Endothelial cell of umbilical vein (primary cell): ENCODE measurements around the gene MFNG. TPM values are rescaled to one million over a fixed set of nuclear protein-coding genes. Genes with fewer than 3 reads are reported as not detected.

Source experiments
- BruUV-seq: library from RNA; stranded (reverse); fragments of 400-500 nt; replicated peaks from 2 replicates; lab custom pipeline; 2021; lab: Mats Ljungman, UMichigan
- CTCF ChIA-PET: fragments of 300-600, 350-600 bp; sonication (Branson Sonifier 250); formaldehyde crosslinking; loops from one replicate; lab custom pipeline; 2021; ENCODE audit warnings: antibody characterized with exemption, inconsistent platforms; lab: Charles Lee
- POLR2A ChIA-PET: fragments of 300-600, 350-600 bp; sonication (Branson Sonifier 250); formaldehyde crosslinking; loops from one replicate; lab custom pipeline; 2021; ENCODE audit warnings: antibody characterized with exemption, inconsistent platforms; lab: Charles Lee
- DNase-seq: peaks from one replicate; pipeline ENCODE4 v3.0.0-alpha.2; 2011; ENCODE audit warnings: low read depth, low spot score
- FAIRE-seq: peaks from 2 replicates; lab custom pipeline; 2011; peaks lifted over from hg19 to GRCh38; lab: Jason Lieb, UNC
- H2AFZ ChIP-seq: 2 replicates; pipeline ENCODE4 v1.6.0; 2012; ENCODE audit warnings: low read depth, low read length, control low read depth, inconsistent platforms
- H3K27ac ChIP-seq: 2 replicates; pipeline ENCODE4 v1.5.1; 2011; ENCODE audit warnings: low read depth, mild to moderate bottlenecking, control low read depth, low read length, moderate library complexity; ENCODE audit not compliant: insufficient read depth
- H3K27me3 ChIP-seq, 2 experiments: 2 replicates each; pipeline versions ENCODE4 v1.6.0 to v1.6.1; 2011; ENCODE audit warnings: low read length in 2 of 2, mixed read lengths in 1 of 2; ENCODE audit not compliant: control insufficient read depth in 2 of 2, insufficient read depth in 2 of 2
- H3K36me3 ChIP-seq, 2 experiments: 2 replicates in 1 of 2; 3 replicates in 1 of 2; pipeline ENCODE4 v1.5.1; 2011; ENCODE audit warnings: low read length in 2 of 2, mild to moderate bottlenecking in 1 of 2, moderate library complexity in 1 of 2; ENCODE audit not compliant: control insufficient read depth in 2 of 2, insufficient read depth in 2 of 2; ENCODE audit errors: extremely low read depth in 1 of 2
- H3K4me1 ChIP-seq: 3 replicates; pipeline ENCODE4 v1.5.1; 2011; ENCODE audit warnings: mild to moderate bottlenecking, low read length; ENCODE audit not compliant: control insufficient read depth, insufficient read depth; ENCODE audit errors: extremely low read depth
- H3K4me2 ChIP-seq: 2 replicates; pipeline ENCODE4 v1.6.1; 2011; ENCODE audit warnings: low read length, control low read depth, mixed read lengths; ENCODE audit not compliant: insufficient read depth
- H3K4me3 ChIP-seq, 3 experiments: fragments of 200-600 bp in 1 of 3; sonication (generic), shearing (Covaris generic) in 1 of 3; replicated peaks in 1 of 3; 2 replicates each; pipeline ENCODE4 v1.5.1; 2011 to 2016; ENCODE audit warnings: control low read depth in 3 of 3, low read length in 3 of 3, mild to moderate bottlenecking in 2 of 3, inconsistent platforms in 1 of 3, low read depth in 1 of 3, moderate library complexity in 1 of 3; ENCODE audit not compliant: insufficient read depth in 1 of 3
- H3K79me2 ChIP-seq: 2 replicates; pipeline ENCODE4 v1.6.0; 2012; ENCODE audit warnings: low read length, inconsistent platforms; ENCODE audit not compliant: control insufficient read depth, insufficient read depth
- H3K9ac ChIP-seq: replicated peaks from 2 replicates; pipeline ENCODE3; 2011; ENCODE audit warnings: low read length, control low read depth; ENCODE audit not compliant: insufficient read depth; ENCODE audit errors: extremely low read depth
- H3K9me1 ChIP-seq: replicated peaks from 3 replicates; pipeline ENCODE4 v1.6.0; 2011; ENCODE audit warnings: mild to moderate bottlenecking, low read length; ENCODE audit not compliant: control insufficient read depth, insufficient read depth; ENCODE audit errors: extremely low read depth
- H3K9me3 ChIP-seq: replicated peaks from 2 replicates; pipeline ENCODE4 v1.5.1; 2012; ENCODE audit warnings: low read length, inconsistent platforms; ENCODE audit not compliant: control insufficient read depth, insufficient read depth
- H4K20me1 ChIP-seq: replicated peaks from 2 replicates; pipeline ENCODE3; 2011; ENCODE audit warnings: mild to moderate bottlenecking, low read length; ENCODE audit not compliant: control insufficient read depth, insufficient read depth; ENCODE audit errors: extremely low read depth
- EZH2 ChIP-seq: IDR thresholded peaks from 2 replicates; pipeline ENCODE4 v1.6.1; 2012; ENCODE audit warnings: borderline replicate concordance, low read depth, mild to moderate bottlenecking, moderate library complexity, low read length, inconsistent platforms; ENCODE audit not compliant: severe bottlenecking
- FOS ChIP-seq: IDR thresholded peaks from 2 replicates; pipeline ENCODE4 v1.6.1; 2011; ENCODE audit warnings: mild to moderate bottlenecking, low read length, moderate library complexity, borderline replicate concordance; ENCODE audit not compliant: insufficient read depth
- GATA2 ChIP-seq: IDR thresholded peaks from 2 replicates; pipeline ENCODE4 v1.7.0; 2011; ENCODE audit warnings: low read depth, mild to moderate bottlenecking, moderate library complexity, mixed read lengths, low read length; ENCODE audit not compliant: insufficient read length, insufficient read depth
- JUN ChIP-seq: IDR thresholded peaks from 2 replicates; pipeline ENCODE4 v1.6.1; 2011; ENCODE audit warnings: borderline replicate concordance, low read depth; ENCODE audit not compliant: insufficient read length, insufficient read depth
- MYC ChIP-seq: IDR thresholded peaks from one replicate; pipeline ENCODE4 v1.6.1; 2011; ENCODE audit warnings: mild to moderate bottlenecking, low read depth, low read length
- POLR2A ChIP-seq: IDR thresholded peaks from 2 replicates; pipeline ENCODE4 v1.6.1; 2012; ENCODE audit warnings: low read depth, mild to moderate bottlenecking, control low read depth, low read length
- dilution Hi-C: fragments of 300-500 bp; cut with MboI; formaldehyde crosslinking; loops from one replicate; pipeline ENCODE4 v1.15.0; 2019; ENCODE audit warnings: low sequenced_read_pairs; ENCODE audit not compliant: extremely low pct_ligation_motif_present
- intact Hi-C: fragments of 100-400 bp; cut with micrococcal nuclease; formaldehyde crosslinking; loops from one replicate; pipeline ENCODE4 v1.10.0; 2022
- polyA plus RNA-seq, 4 experiments: library from polyadenylated mRNA; depleted of rRNA in 3 of 4; stranded (reverse) in 3 of 4; unstranded in 1 of 4; fragments of >200 nt; gene quantifications; 2 replicates each; pipeline versions ENCODE4 v1.2.1 to v1.2.3, GENCODE V29; 2011 to 2012; ENCODE audit warnings: missing spikeins in 1 of 4
- total RNA-seq: library from RNA; stranded (reverse); gene quantifications from 2 replicates; pipeline ENCODE4 v1.2.3, GENCODE V29; 2021
- TF ChIP-seq, protein P1 (sequence below): IDR thresholded peaks from 2 replicates; pipeline ENCODE4 v1.6.1; 2011; ENCODE audit not compliant: insufficient read depth, insufficient read length

The MFNG gene
- total and polyA plus RNA-seq, 2 donors (not counting 3 experiments of a cell fraction or from before 2014, with no cell fraction given) = 188 to 257 TPM

DNA sequence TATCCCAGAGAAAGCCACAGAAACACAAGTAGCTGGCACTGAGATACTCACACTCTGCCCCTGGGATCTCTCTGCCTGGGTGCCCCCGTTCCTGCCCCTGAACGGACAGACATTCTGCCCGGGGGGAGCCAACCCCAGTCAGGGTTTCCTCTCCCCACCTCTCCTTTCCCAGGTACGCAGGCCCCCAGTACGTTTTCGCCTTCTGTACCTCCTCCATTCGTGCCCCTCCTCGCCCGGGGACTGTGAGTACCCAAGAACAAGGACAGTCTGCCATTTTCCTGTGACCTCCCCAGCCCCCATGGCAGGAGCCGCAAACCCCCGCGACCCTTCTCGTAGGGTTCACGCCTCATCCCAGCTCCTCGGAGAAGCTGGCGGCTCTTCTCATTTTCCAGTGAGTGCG, 29.8 kb downstream of the MFNG start:
- no peak for TF ChIP-seq POLR2A
- TF ChIP-seq, protein P1, sequence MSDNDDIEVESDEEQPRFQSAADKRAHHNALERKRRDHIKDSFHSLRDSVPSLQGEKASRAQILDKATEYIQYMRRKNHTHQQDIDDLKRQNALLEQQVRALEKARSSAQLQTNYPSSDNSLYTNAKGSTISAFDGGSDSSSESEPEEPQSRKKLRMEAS = no peak
- TF ChIP-seq MYC = no peak
- no peak for TF ChIP-seq JUN
- no peak for TF ChIP-seq FOS
- TF ChIP-seq GATA2 = no peak
- no peak for TF ChIP-seq EZH2
- Histone ChIP-seq H3K36me3 (no peaks in the 10 kb centered on the region), H3K9me1 (no peaks in the 10 kb centered on the region), H2AFZ (no peak overlapping the region), H3K9ac (no peak overlapping the region), H4K20me1 (no peaks in the 10 kb centered on the region), H3K4me2 (no peak overlapping the region), H3K4me3 (no peak overlapping the region), H3K79me2 (no peaks in the 10 kb centered on the region), H3K9me3 (no peaks in the 10 kb centered on the region), H3K27me3 (no peaks in the 10 kb centered on the region), H3K27ac (peak overlapping the region; percentile 99), H3K4me1 (peaks cover 24% of the 10 kb centered on the region)
- FAIRE-seq (no peak), DNase-seq (no peak)
- no TSS peak for BruUV-seq
- POLR2A ChIA-PET = no interaction called here
- dilution Hi-C loops (no loop called here), intact Hi-C loops (loop anchor here (2.0 kb wide), 2 partner anchors 290 to 378 kb away; no protein-coding TSS in a partner anchor)
- CTCF ChIA-PET = interaction anchor here (0.6 to 5.8 kb wide), 22 partner anchors 10 to 257 kb away, joined by 3 to 168 read pairs (median 4); no protein-coding TSS in a partner anchor

DNA sequence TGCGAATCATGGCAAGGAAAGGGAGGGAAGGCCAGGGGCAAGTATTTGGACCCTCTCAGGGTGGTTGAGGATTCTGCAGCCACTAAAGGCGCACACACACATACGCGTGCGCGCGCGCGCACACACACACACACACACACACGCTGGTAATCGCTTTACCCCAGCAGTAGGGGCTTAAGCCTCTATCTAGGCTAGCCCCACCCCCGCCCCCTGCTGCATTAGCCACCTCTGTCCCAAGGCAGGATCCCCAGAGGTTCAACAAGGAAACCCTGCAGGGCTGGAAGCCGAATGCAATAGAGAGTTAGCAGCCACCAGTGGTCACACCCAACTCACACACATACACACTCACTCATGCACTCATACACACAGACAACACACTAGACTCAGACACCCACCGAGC, 30.3 kb downstream of the MFNG start:
- peaks cover 24% of the 10 kb centered on the region for H3K4me1 ChIP-seq
- no peaks in the 10 kb centered on the region for H3K27me3 ChIP-seq
- peak overlapping the region; percentile 82 for H3K4me2 ChIP-seq
- dilution Hi-C loops = no loop called here
- peak overlapping the region; percentile 99 for H3K27ac ChIP-seq
- ChIA-PET CTCF (interaction anchor here (0.7 to 5.8 kb wide), 22 partner anchors 10 to 255 kb away, joined by 3 to 168 read pairs (median 3); no protein-coding TSS in a partner anchor), POLR2A (interaction anchor here (1.0 to 1.2 kb wide), 2 partner anchors 25 to 27 kb away, joined by 4 to 6 read pairs; no protein-coding TSS in a partner anchor)
- no TSS peak for BruUV-seq
- intact Hi-C loops = loop anchor here (1.0 to 2.0 kb wide), 5 partner anchors 24 to 377 kb away; no protein-coding TSS in a partner anchor
- H3K36me3 ChIP-seq = no peaks in the 10 kb centered on the region
- DNase-seq (no peak), FAIRE-seq (peak; percentile 12)
- H2AFZ ChIP-seq = no peak overlapping the region
- no peaks in the 10 kb centered on the region for H3K9me3 ChIP-seq
- no peaks in the 10 kb centered on the region for H3K79me2 ChIP-seq
- TF ChIP-seq JUN = no peak
- H3K9me1 ChIP-seq = no peaks in the 10 kb centered on the region
- H3K4me3 ChIP-seq = no peak overlapping the region
- peak overlapping the region; percentile 76 for H3K9ac ChIP-seq
- no peaks in the 10 kb centered on the region for H4K20me1 ChIP-seq
